NCI-H1105 treated with DMSO at 0.1 percent for 48 hours (cell line): Measurements from ENCODE around the gene LARGE1.
A peak's percentile ranks its signal among the peaks of the same experiment; 100 is the strongest.

ENCODE experiments used
- DNase-seq: peaks from one replicate; lab custom pipeline; 2025; lab: John Stamatoyannopoulos, UW

The LARGE1 gene

DNA sequence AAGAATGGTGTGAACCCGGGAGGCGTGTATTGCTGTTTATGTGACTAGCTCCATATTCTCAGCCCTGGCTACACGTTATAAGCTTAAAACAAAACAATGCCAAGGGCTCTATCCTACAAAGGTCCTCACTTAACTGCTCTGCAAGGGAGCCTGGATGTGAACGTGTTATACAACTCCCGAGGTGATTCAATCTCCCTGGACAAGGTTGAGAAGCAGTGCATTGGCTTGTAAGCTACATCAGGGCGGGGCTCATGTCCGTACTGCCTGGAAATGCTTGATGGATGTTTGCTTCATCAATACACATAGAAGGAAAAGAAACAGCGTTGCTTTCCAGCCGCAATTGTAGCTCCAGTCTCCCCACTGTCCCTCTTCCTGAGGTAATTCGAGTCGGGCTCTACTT, 605.2 kb downstream of the LARGE1 start:
- DNase-seq: no peak

DNA sequence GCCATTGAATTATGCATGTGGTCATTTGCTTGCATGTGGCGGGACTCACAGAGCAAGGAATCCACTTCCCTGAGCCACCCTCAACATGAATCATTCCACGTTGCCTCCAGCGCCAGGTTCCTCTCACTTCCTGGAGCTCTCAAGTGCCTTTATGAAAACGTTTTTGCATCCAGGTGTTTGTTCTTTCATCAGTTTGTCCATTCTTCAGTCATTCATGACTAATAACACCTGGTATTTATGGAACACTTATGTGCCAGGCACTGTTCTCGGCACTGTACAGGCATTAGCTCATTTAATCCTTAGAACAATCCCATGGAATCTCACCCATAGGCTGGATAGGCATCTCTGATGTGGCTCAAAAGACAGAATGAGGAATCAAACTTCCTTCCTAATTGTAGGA, 606.0 kb downstream of the LARGE1 start:
- DNase-seq: no peak

DNA sequence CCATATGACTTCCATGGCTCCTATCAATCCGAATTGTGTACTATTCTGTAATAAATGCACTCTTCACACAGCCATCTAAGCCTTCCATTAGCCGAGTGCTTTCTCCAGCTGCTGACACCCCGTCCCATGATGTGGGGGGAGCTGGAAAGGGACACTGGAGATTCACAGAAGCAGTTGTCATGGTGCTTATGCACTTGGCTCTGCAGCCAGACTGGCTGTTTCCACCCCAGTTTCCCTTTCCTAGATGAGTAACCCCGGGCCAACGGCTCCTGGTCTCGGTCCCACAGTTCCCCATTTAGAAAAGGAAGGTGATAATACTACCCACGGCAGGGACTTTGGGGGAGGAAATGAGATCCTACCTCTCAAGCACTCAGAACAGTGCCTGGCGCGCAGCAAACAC, 617.2 kb downstream of the LARGE1 start:
- no peak for DNase-seq

DNA sequence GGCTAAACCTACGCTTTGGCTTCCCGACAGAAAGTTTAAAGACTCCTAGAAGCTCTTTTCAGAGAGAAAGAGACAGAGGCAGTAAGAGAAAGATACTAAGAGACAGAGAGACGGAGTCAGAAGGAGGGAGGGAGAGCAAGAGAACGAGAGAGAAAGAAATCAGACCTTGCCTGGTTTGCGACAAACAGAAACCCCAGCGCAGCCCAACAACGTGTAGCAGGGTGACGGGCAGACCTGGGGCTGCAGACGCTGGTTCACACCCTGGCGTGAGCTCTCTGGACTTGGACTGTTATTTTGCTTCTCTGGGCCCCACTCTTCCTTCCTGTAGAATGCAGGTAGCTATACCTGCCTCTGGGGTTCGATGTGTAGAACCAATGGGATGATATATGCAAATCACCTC, 617.7 kb downstream of the LARGE1 start:
- DNase-seq: no peak

DNA sequence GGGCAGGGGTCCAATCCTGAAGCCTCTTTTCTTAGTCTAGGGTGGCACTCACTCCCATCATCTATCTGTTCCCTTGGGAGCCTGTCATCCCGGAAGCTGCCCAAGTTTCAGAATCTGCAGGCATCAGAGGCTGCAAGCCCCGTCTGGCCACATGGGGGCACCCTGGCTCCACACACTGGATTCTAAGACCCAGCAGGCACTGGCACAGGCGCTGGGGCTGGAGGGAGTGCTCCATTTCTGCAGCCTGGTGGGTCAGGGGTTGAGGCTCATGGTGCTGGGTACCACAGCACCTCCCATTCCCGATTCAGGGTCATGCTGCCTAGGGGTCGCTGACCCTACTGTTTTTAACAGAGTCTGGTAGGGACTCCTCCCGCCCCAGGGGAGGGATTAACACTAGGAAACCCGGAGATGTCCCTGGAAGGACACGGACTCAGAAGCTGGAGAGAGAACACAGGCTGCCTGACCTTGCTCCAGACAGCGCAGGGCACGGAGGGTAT, 618.2 kb downstream of the LARGE1 start:
- peak; percentile 62 for DNase-seq

DNA sequence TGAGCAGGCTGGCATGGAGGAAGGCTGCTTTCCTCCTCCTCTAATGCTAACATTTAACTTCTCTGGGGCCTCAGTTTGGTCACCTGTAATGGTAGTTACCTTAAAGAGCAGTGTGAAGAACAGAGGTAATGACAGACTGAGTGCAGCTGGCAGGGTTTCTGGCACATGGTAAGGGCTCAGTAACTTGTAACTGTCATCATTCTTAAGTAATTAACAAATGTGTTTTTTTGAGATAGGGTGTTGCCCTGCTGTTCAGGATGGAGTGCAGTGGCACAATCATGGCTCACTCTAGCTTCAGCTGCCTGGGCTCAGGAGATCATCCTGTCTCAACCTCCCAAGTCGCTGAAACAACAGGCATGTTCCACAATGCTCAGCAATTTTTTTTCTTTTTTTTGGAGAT, 620.1 kb downstream of the LARGE1 start:
- DNase-seq: peak; percentile 45

DNA sequence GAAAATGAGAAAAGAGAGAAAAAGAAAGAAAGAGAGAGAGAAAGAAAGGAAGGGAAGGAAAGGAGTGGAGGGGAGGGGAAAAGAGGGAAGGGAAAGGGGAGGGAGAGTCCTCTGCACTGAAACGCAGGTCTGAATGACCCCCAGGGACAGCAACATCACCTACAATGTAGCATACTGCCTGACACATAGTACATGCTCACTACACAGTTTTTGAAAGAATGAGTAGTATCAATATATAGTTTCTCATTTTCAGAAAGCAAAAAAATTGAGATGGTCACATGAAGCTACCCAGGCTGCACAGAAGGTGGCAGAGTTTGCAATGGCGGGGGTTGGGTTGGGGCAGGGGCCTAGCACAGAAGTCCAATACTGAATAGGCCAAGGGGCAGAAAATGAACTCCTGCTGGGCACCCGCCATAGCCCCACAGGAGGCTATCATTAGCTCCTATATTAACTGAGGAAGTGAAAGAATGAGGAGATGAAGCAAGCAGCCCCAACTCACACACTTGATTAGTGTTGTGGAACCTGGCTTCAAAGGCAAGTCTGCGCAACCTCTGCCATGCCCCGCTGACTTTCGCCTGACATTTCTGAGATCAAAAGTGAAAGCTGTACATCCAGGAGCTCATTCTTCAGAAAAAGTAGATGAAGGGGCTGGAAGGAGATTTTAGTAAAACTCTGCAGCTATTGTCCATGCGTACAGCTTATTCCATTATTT, 620.9 kb downstream of the LARGE1 start:
- peak; percentile 45 for DNase-seq

DNA sequence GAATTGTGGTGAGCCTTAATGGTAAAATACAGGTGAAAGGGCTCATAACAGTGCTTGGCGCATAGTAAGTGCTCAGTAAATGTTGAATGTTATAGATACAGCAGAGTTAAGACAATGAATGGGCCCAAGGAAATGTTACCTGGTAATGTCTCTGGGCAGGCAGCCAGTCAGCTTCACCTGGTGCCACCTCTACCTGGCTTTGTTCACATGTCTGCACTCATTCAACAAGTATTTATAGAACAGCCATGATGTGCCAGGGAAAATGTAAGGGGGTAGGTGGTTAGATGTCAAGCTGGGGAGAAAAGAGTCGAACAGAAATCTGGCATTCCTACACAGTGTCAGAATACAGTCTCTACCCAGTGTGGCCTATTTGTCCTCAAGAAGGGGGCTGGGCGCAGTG, 623.3 kb downstream of the LARGE1 start:
- DNase-seq: no peak

DNA sequence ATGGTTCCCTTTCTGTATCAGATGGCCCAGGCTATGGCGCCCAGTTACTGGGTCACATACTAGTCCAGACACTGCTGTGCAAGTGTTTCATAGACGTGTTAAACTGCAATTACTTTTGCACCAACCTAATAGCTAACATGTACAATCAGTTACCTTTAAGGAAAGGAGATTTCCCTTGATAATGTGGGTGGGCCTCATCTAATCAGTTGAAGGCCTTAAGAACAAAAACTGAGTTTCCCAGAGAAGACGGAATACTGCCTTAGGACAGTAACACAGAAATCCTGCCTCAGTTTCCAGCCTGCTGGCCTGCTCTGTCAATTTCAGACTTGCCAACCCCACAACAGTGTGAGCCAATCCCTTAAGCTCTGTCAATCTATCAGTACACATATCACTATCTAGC, 632.2 kb downstream of the LARGE1 start:
- no peak for DNase-seq

DNA sequence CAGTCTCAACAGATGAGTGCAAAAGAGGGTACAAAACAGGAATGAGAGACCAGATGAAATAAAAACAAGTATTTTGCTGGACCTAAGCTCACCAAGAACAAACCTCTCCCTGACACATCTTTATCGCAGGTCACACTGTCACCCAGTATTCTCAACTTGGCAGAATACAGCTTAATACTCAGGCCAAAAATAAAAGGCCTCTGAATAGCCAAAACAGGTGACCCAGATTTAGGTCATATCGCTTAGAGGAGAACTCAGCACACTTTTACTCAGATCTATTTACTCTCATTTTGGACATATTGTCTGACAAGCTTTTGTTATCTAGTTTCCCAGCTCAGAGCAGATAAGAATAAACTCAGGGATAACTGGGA, 645.2 kb downstream of the LARGE1 start:
- no peak for DNase-seq

DNA sequence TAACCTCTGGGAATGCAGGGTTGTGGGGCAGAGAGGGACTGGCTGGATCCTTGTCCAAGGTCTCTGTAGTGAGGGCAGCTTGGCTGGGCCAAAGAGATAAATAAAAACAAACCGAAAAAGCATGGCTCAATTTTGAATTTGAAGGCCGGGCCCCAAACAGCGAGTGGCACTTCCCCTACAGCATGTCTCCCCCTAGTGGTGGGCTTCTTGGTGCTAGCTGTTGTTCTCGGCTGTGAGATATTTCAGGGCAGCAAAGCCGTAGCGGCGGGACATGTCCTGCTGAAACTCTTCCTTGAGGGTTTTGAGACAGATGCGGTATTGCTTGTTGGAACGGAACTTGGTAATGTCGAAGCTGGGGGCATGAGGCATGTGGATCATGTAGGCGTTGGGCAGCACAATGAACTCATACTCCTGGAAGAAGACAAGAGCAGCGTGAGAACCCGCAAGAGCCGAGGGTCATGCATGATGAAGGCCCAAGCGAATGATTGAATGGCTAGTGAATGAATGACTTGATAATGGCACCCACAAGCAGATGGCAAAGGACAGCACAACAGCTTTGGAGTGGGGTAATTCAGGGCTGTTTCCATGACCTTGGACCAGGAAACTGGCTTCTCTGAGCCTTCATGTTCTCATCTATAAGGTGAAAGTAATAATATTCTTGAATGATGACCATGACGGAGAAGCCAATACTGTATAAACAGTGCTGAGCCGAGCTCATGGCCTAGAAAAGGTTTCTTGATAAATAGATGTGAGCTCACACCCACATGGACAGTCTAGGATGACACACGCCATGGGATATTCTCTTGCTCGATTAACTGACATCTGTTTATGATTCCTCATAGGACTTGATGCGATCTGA, 645.8 kb downstream of the LARGE1 start:
- no peak for DNase-seq

DNA sequence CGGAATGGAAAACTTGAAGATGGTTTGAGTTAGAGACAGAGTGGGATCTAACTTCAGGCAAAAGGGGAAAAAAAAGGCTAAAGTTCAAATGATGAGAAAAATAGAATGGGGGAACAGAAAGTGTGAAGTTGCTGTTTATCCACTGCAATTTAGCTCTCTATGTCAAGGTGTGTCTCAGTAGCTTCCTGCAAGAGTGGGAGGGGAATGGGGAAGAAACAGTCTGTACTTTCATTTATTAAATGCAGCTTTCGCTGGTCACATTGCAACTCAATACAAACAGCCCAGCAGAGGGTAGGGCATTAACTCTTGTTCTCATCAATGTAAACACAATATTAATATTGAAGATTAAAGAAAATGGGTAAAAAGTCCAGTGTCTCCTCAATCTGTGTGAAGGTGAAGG, 647.4 kb downstream of the LARGE1 start:
- DNase-seq: no peak

DNA sequence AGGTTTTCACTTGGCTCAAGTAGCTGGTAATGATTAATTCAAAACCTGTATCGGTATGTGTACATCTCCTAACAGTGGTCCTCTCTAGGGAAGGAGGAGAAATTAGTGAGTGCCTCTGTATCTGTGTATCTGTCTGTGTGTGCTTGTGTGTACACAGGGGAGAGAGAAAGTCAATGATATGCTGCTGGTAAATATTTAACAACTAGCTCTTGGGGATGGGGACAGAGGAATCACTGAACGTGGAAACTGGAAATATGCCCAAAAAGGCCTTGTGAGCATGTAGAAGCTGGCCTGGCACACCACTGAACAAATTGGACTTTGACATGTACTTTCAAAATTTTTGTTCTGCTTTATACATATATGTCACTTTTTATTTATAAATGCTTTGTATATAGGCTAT, 648.1 kb downstream of the LARGE1 start:
- DNase-seq: no peak

DNA sequence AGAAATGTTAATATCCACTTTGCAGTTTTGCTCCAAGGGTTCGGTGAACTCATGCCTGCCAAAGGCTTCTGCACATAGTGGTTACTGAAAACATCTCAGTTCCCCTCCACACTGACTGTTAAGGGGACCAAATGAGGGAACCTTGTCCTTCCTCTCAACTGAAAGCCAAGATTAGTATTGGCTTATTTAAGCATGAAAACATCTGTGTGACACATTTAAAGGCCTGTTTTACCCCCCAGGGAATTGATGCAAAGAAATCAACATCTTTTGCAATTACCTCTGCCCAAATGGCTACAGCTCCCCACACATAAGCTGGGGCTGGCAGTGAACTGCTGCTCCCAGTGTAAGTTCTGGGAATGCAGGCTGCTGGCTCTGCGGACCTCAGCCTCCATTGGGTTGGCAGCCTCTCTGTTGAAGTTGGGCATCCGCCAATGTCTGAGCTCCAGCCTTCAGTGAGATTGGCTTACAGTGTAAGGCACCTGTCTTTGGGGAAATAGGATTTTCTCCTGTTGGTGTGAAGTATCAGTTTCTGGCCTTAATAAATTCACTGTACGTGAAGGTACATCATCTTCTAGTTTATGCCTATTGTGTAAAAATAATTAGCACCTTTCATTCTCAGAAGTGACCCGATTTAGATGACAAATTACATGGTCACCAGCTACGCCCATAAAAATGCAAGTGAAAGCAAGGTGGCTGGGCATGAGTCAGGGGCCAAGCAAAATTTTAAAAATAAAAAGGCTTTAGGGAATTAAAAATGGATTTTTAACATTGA, 648.7 kb downstream of the LARGE1 start:
- peak; percentile 55 for DNase-seq

DNA sequence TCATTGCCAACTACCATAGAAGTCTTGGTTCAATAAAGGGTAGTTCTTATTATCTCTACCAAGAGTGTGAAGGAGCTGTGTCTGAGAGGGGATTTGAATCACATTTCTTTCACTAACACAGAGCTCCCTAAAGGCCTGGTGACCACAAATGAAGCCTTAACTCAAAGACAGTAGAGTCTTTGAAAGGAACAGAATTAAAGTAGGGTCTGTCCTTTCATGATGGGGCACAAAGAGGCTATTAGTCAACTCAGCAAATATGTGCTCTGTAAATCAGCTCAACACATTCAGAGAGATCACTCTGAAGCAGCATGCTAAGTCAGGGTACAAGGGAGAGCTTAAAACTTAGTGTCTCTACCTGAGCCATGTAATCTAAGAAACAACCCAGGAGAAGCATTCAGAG, 649.7 kb downstream of the LARGE1 start:
- no peak for DNase-seq

DNA sequence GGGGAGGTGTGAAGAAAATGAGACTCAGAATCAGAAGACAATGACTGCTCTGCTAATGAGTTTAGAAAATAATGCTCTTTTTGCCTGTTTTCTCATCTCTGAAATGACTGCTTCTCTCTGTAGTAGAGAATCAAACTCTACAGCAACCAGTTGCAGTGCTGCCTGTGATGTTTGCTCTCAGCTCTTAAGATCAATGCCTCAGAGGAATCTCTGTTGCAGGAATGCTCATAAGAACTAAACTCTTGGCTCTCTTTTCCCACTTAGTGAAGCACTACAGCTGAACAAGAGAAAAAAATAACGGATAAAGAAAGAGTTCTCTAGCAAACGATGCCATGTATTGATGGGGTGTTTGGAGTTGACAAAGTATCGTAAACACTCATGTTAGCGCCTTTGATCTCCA, 658.6 kb downstream of the LARGE1 start:
- DNase-seq: no peak

DNA sequence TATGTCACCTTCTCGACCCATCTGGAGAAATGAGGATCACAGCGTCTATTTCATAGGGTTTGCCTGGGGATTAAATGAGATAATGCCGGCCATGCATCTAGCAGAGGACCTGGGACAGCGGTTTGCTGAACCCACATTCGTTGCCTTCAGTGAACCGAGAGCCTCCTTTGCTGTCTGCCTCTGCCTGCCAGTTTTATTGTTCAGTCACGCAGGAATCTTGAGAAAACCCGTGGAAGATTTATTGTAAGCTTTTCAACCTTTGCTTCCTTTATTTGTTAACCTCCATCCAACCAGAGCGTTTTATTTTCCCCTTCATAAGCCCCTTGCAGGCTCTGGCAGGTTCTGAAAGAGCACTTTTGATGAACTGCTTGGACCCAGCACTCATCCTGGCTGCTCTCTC, 659.8 kb downstream of the LARGE1 start:
- DNase-seq: no peak

DNA sequence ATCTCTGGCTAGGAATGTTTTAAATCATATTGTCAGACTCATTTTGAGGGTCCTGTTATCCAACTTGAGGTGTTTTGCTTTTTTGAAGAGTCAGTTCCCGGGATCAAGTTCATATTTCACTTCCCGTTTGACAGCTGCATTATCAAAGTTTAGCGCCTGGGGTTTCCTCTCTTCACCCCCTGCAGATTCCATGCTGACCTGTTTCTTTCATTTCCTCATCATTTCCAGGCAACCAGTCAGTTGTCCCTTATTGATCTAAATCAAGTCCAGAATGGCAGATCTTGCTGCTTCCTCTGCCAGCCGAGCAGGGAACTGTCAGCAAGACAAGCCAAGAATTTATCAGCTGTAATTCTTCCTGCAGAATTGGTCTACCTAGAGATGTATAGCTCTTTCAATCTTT, 664.5 kb downstream of the LARGE1 start:
- DNase-seq: no peak

DNA sequence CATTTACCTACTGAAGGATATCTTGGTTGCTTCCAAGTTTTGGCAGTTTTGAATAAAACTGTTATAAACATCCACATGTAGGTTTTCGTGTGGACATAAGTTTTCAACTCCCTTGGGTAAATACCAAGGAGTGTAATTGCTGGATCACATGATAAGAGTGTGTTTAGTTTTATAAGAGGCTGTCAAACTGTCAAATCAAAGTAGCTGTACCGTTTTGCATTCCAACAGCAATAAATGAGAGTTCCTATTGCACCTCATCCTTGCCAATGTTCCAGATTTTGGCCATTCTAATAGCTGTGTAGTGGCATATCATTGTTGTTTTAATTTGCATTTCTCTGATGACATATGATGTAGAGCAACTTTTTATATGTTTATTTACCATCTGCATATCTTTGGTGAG, 671.3 kb downstream of the LARGE1 start:
- DNase-seq: no peak

DNA sequence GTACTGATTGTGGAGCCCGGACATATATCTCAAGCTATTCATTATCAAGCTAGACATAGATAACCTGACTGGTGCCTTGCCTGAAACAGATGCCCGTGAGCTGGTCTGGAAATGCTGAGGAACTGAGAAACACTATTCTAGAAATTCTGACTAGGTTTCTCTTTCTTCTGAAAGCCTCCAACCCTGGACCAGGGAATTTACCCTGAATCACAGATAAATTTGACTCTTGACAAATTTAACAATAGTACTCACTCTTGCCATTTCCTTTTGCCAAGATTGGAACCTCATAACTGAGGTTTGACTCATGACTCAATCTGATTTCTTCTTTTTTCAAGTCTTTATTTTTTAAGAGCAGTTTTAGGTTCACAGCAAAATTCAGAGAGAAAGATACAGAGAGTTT, 672.5 kb downstream of the LARGE1 start:
- no peak for DNase-seq

DNA sequence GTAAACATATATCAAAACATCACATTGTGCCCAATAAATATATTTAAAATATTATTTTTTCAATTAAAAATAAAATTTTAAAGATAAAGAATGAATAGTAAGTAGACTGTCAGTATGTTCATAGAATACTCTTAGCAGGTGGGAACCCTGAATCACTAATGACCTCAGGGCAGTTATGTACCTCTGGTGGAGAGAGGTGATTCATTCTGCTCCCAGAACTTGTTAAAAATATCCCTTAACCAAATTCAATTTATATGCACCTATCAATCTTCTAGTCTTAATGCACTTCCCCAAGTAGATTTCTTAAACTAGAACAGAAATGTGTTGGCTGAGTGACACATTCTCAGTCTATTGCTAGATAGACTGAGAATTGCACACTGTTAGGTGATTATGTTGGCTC, 678.2 kb downstream of the LARGE1 start:
- DNase-seq: no peak

DNA sequence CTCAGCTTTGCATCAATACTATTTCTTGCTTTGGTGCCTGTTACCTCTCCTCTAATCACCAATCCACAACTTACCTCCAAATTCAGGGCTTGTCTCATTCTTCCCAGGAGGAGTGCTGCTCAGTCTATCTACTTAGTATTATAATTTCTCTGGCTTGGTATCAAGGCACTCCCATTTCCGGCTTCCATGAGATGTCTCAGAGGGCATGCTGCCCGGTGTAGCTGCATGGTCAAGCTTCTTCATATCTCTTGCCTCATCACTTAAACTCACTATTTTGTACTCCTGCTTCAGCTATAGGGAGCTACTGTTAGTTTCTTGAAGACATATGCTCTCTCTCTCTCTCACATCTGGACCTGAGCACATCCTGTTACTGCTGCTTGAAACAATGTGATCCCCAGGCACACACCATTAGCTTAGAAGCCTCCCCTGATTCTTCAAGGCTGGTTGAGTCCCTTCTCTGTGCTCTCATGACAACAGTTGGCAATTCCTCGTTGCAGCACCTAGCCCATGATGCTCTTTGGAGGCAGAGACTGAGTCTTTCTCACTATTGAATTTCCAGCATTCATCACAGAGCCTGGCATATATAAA, 679.3 kb downstream of the LARGE1 start:
- no peak for DNase-seq
